HL-60 (cell line): Measurements from ENCODE around the gene PARP8.

Experiments used
- CTCF ChIP-seq: IDR thresholded peaks from one replicate; pipeline ENCODE4 v1.5.1; 2011; ENCODE audit warnings: low read length, control low read depth, inconsistent platforms; ENCODE audit not compliant: insufficient read depth
- REST ChIP-seq: IDR thresholded peaks from 2 replicates; pipeline ENCODE4 v1.6.1; 2012; ENCODE audit warnings: low read depth; ENCODE audit not compliant: insufficient replicate concordance
- SPI1 ChIP-seq: IDR thresholded peaks from 2 replicates; pipeline ENCODE4 v1.6.1; 2012; ENCODE audit warnings: low read depth, mild to moderate bottlenecking, borderline replicate concordance

- TF ChIP-seq SPI1 (no peak), REST (no peak), CTCF (no peak)
Observed at GRCh38 chr5:50807661-50808060, 141.2 kb downstream of the PARP8 start.
